ENCODE results near the gene RSPO4.

Gene RSPO4

GRCh38 chr20:967796-968742, 34.0 kb downstream of the RSPO4 start:
- DNase-seq: peak in 1 of 2 donors; percentile 34

GRCh38 chr20:965956-966355, 36.2 kb downstream of the RSPO4 start:
- no peak for DNase-seq

- no peak for DNase-seq
These were observed 38.3 kb downstream of the RSPO4 start for GRCh38 chr20:963795-964194.

GRCh38 chr20:962683-963082, 39.4 kb downstream of the RSPO4 start:
- no peak for DNase-seq

- no peak for DNase-seq
These were observed 39.9 kb downstream of the RSPO4 start for GRCh38 chr20:962223-962622.

- no peak for DNase-seq
These were observed 40.3 kb downstream of the RSPO4 start for GRCh38 chr20:961768-962167.

GRCh38 chr20:959996-960615, 42.0 kb downstream of the RSPO4 start:
- no peak for DNase-seq

GRCh38 chr20:958936-959815, 42.9 kb downstream of the RSPO4 start:
- DNase-seq: no peak

- DNase-seq: no peak
These were observed 44.6 kb downstream of the RSPO4 start for GRCh38 chr20:957544-957943.

- peak; percentile 70 to 73 for DNase-seq
These were observed 45.7 kb downstream of the RSPO4 start for GRCh38 chr20:956330-956951.

- no peak for DNase-seq
These were observed 46.5 kb downstream of the RSPO4 start for GRCh38 chr20:955656-956055.

- no peak for DNase-seq
These were observed 47.0 kb downstream of the RSPO4 start for GRCh38 chr20:955111-955510.

GRCh38 chr20:953742-954141, 48.4 kb downstream of the RSPO4 start:
- no peak for DNase-seq

GRCh38 chr20:952196-952795, 49.8 kb downstream of the RSPO4 start:
- DNase-seq: no peak

- no peak for DNase-seq
These were observed 50.5 kb downstream of the RSPO4 start for GRCh38 chr20:951384-952169.

GRCh38 chr20:949717-950116, 52.4 kb downstream of the RSPO4 start:
- no peak for DNase-seq

GRCh38 chr20:946826-947225, 55.3 kb downstream of the RSPO4 start:
- no peak for DNase-seq

- DNase-seq: no peak
These were observed 56.3 kb downstream of the RSPO4 start for GRCh38 chr20:945841-946240.

- no peak for DNase-seq
These were observed 57.2 kb downstream of the RSPO4 start for GRCh38 chr20:944774-945410.

- DNase-seq: no peak
These were observed 58.0 kb downstream of the RSPO4 start for GRCh38 chr20:944148-944547.

GRCh38 chr20:942611-943010, 59.5 kb downstream of the RSPO4 start:
- no peak for DNase-seq

All from CD4-positive, alpha-beta T cell treated with Interleukin-1 beta for 1 hour (primary cell).